GM10266 (cell line): ENCODE data around the gene SKI.

Experiments
- DNase-seq: peaks from one replicate; pipeline ENCODE4 v3.0.0; 2012; ENCODE audit errors: extremely low spot score
- TF ChIP-seq, protein P1 (sequence below): IDR thresholded peaks from 2 replicates; pipeline ENCODE4 v1.5.1; 2012; ENCODE audit warnings: mild to moderate bottlenecking, low read depth; ENCODE audit not compliant: control insufficient read depth, insufficient read depth; ENCODE audit errors: missing control alignments

SKI gene

DNA sequence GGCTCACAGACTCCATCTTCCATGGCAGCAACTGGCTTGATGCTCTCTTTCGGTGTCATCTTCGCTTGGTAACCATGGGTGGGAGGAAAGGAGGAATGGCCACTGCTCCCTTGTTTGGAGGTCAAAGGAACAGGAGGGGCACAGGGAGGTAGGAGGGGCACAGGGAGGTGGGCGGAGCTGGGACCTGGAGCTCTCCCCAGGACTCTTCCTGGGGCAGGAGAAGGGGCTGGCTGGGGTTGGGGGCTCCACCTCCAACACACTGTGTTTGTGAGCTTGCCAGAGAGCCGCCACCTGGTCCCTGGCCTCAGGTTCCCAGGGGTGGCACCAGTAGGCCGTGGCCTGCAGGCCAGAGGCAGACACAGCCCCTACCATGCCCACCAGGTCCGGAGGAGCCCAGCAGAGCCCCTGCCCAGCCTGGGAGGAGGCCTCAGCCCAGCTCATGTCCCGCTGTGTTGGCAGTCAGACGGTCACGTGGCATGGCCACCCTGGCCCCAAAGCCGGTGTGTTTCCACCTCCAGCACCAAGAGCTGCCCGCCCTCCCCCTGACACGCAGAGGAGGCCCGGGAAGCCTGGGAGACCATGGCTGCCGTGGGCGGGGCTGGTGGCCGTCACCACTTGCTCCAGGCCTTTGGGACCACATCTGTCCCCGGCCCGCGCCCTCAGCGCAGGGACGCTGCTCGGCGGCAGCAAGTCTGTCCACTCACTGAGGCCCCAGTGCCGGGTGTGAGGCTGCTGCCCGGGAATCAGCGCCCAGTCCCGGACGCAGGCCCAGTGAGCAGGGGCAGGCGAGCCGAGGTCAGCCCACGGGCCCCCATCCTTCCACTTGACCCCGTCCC, 89.3 kb downstream of the SKI start:
- DNase-seq = no peak
- TF ChIP-seq, protein P1, sequence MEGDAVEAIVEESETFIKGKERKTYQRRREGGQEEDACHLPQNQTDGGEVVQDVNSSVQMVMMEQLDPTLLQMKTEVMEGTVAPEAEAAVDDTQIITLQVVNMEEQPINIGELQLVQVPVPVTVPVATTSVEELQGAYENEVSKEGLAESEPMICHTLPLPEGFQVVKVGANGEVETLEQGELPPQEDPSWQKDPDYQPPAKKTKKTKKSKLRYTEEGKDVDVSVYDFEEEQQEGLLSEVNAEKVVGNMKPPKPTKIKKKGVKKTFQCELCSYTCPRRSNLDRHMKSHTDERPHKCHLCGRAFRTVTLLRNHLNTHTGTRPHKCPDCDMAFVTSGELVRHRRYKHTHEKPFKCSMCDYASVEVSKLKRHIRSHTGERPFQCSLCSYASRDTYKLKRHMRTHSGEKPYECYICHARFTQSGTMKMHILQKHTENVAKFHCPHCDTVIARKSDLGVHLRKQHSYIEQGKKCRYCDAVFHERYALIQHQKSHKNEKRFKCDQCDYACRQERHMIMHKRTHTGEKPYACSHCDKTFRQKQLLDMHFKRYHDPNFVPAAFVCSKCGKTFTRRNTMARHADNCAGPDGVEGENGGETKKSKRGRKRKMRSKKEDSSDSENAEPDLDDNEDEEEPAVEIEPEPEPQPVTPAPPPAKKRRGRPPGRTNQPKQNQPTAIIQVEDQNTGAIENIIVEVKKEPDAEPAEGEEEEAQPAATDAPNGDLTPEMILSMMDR = no peak

DNA sequence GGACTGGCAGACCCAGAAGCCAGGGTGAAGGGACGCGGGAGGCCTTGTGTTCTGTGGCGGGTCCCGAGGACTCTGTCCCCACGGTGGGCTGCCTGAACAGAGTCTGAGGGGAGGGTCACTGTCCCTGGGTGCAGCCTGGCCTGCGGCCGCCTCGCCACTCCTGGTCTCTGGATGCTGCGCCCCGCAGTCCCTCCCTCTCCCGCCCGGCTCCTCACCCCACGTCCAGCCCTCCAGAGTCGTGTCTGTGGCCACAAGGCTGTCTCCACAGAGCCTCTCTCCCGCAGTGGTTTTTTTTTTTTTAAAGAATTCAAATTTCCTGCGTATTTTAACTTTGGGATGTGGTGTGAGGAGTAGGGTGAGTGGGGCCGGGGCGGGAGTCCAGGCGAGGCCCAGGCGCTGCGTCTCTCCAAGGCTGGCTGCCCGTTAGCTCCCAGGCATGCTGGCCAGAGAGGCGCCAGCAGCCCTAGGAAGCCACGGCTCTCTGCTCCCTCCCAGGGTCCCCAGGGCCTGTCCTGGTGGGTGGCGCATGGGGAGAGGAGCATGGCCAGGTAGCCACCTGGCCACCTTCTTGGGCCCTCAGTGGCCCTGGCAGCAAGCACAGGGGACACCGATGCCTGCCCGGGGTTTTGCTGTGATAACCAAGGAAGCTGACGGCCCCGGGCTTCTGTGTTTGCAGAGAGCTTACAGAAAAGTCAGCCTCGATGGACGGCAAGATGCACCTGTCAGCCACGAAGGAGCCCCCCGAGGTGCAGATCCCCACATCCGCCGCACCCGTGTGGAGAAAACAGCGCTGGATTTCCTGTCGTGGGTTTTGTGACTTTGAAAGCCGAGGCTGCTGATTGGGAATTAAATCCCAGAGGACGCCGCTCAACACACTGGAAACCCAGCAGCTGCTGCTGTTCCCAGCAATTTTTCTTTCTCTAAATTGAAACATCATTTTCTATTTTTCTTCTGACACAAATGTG, 90.5 kb downstream of the SKI start:
- no peak for DNase-seq
- TF ChIP-seq, protein P1 = no peak

DNA sequence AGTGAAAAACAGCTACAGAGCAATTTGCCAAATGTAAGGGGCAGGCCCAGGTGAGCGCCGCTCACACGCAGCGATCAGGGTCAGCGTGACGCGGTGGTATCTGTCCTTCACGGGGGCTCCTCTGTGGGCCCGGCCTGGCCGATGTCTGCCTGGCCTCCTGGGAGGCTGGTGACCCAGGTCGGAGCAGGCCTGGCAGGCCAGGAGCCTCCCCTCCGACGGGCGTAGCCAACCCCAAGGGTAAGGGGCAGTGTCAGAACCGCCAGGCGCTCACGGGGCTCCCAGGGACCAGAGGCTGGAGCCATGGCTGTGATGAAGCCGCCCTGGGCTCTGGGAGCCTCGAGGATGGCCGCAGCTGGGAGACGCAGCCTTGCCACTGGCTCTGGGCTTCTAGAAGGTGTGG, 91.2 kb downstream of the SKI start:
- no peak for DNase-seq
- TF ChIP-seq, protein P1 = no peak

DNA sequence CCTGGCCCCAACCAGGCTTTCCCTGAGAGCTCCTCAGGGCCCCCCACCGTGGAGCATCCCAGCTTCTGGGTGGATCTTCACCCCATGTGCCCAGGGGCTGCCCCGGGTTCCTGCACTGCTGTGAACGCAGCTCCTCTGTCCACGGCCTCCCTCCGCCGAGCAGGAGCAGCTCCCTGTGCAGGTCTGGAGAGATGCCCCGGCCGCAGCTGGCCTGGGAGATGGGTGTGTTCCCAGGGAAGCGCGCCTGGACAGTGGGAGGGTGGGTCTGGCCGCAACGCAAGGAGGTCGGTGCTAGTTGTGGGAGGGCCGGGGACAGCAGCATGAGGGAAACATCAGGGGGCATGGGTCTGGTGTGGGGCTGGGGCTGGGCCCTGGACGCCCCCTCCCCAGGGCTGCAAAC, 91.9 kb downstream of the SKI start:
- DNase-seq = no peak
- TF ChIP-seq, protein P1 = no peak

DNA sequence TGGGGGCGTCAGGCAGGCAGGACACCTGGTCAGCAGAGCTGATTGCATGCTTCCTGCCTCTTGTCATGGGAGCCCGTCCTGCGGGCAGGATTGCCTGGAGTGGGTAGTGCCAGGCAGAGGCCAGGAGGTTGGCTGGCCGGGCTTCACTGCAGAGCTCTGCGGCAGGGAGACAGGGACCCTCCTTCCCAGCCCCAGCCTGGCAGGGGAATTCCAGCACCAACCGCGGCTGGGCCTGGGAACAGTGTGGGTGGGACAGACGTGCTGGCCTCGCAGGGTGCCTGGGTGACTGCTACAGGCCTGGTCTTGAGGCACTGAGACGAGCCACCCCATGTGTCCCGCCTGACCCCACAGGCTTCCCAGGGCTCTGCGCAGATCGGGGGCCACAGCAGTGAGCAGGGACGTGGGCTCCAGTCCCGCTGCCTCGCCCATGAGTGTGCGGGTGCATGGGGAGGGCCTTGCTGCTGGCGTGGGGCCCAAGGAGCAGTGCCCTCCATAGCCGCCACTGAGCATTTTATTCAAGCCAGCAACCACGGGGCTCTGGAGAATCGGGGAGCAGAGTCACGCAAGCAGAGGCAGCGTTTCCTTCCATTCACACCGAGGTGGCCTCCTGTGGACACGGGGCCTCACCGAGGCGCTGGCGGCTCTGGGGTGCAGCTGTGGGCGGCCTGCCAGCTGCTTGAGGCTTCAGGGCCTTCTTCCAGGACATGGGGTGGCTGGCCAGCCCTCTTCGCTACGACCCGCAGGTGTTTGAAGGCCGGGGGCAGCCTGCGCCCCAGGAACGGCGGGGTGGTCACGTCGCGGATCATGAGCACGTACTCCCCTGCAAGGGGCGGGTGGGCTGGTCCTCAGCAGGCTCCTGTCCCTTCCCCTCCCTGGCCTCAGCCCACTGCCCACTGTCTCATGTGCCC, 92.9 kb downstream of the SKI start:
- TF ChIP-seq, protein P1 = no peak
- DNase-seq = no peak

DNA sequence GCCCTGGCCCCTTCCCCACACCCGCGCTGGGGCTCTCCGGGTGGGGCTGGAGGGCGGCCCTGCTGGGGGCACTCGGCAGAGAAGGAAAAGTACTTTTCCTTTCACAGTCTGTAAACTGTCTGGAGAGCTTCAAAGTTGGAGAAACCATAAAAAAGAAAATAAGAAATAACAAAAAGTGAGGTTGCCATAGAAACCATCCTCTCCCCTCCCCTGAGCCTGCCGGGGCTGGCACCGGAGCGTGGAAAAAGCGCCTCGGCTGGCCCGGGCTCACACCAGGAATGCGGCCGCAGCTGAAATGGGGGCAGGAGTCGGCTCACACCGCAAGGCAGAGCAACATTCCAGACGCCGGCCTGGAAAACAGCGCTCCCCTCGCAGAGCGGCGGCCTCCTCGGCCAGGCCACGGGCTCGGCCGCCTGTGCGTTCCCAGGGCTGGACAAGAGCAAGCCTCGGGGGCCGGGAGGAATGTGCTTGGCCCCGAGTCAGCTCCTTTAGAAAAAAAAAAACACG, 94.0 kb downstream of the SKI start:
- DNase-seq = no peak
- TF ChIP-seq, protein P1 = no peak
